Type B pancreatic cell (in vitro differentiated cells): ENCODE results near the gene ETS1. TPM values are rescaled to one million over a fixed set of nuclear protein-coding genes. Genes with fewer than 3 reads are reported as not detected.
A peak's percentile ranks its signal among the peaks of the same experiment; 100 is the strongest.

Source experiments
- DNase-seq: peaks from one replicate; pipeline ENCODE4 v3.0.0; 2021; ENCODE audit warnings: mixed read lengths; ENCODE audit not compliant: unreplicated experiment; ENCODE audit errors: extremely low spot score
- H3K27ac Mint-ChIP-seq: 2 replicates; pipeline ENCODE4 v1.8.0; 2021; ENCODE audit warnings: mild to moderate bottlenecking, mixed read lengths
- H3K27me3 Mint-ChIP-seq: 2 replicates; pipeline ENCODE4 v1.8.0; 2021; ENCODE audit warnings: mixed read lengths
- H3K36me3 Mint-ChIP-seq: 2 replicates; pipeline ENCODE4 v1.8.0; 2021; ENCODE audit warnings: mixed read lengths
- H3K4me1 Mint-ChIP-seq: one replicate; pipeline ENCODE4 v1.8.0; 2021; ENCODE audit warnings: mixed read lengths; ENCODE audit not compliant: unreplicated experiment
- H3K4me3 Mint-ChIP-seq: 2 replicates; pipeline ENCODE4 v1.8.0; 2021; ENCODE audit warnings: mild to moderate bottlenecking, mixed read lengths
- H3K9me3 Mint-ChIP-seq: 2 replicates; pipeline ENCODE4 v1.8.0; 2021; ENCODE audit warnings: mixed read lengths
- total RNA-seq: library from RNA; stranded (reverse); gene quantifications from 2 replicates; pipeline ENCODE4 v1.2.1, GENCODE V29; 2021; ENCODE audit warnings: low replicate concordance
- TF ChIP-seq, protein P1 (sequence below): fragments of 200-600 bp; sonication (generic); conservative IDR thresholded peaks from 2 replicates; pipeline ENCODE4 v1.5.0; 2021; ENCODE audit warnings: antibody characterized with exemption, mild to moderate bottlenecking

Gene ETS1
- total RNA-seq, 1 donor from 2014 or later: 40.6 TPM

GRCh38 chr11:128465946-128466705 lies 121.2 kb downstream of the ETS1 start:
- Mint-ChIP-seq H3K4me1 (peaks cover 23% of the 10 kb centered on the region), H3K4me3 (no peak overlapping the region), H3K27me3 (no peaks in the 10 kb centered on the region), H3K36me3 (peaks cover 32% of the 10 kb centered on the region), H3K27ac (no peak overlapping the region), H3K9me3 (peaks cover 4% of the 10 kb centered on the region)
- DNase-seq: no peak
- TF ChIP-seq, protein P1, sequence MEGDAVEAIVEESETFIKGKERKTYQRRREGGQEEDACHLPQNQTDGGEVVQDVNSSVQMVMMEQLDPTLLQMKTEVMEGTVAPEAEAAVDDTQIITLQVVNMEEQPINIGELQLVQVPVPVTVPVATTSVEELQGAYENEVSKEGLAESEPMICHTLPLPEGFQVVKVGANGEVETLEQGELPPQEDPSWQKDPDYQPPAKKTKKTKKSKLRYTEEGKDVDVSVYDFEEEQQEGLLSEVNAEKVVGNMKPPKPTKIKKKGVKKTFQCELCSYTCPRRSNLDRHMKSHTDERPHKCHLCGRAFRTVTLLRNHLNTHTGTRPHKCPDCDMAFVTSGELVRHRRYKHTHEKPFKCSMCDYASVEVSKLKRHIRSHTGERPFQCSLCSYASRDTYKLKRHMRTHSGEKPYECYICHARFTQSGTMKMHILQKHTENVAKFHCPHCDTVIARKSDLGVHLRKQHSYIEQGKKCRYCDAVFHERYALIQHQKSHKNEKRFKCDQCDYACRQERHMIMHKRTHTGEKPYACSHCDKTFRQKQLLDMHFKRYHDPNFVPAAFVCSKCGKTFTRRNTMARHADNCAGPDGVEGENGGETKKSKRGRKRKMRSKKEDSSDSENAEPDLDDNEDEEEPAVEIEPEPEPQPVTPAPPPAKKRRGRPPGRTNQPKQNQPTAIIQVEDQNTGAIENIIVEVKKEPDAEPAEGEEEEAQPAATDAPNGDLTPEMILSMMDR: no peak

DNA sequence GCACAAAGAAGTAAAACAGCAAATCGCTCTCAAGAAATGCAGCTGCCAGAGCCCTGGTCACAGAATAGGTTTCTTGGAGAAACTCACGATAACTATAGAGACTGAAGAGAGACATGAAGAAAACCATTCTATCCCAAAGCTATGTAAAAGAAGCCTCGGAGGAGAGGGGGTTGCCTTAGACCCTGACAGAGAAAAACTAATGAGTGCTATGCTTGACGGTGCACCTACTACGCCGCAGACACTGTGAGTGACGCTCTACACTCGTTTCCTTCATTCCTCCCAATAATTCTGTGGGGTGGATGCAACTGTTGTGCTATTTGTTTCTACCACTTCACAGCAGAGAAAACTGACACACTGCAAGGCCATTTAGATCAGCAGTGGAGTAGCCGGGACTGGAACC lies 121.8 kb downstream of the ETS1 start:
- Mint-ChIP-seq H3K27me3 (no peaks in the 10 kb centered on the region), H3K4me1 (peaks cover 23% of the 10 kb centered on the region), H3K36me3 (peaks cover 38% of the 10 kb centered on the region), H3K4me3 (no peak overlapping the region), H3K9me3 (peaks cover 4% of the 10 kb centered on the region), H3K27ac (no peak overlapping the region)
- DNase-seq: no peak
- TF ChIP-seq, protein P1: no peak

DNA sequence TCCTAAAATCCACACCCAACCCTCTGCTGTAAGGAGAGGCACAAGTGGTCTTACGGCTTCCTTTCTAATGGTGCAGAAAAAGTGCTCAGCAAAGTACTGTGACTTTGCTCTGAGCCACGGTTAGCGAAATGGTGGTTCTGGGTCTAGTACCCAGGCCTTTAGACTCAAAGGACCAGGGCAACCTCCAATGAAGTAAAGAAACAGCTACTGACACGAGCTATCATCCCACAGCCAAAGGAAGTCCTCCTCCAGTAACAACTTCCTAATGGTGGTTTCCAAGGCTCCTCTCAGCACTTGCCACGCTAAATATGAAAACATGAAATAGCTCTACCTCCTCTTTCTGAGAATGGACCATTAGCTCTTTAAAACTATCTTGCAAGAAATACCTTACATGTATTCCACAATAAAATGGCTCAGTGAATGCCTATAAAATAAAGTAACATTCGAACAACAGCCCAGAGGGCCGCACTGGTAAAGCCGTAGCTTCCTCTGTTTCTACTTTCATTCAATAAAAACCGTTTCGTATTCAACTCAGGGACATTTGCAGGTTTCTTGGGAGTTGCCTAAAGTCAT lies 122.4 kb downstream of the ETS1 start:
- peaks cover 23% of the 10 kb centered on the region for H3K4me1 Mint-ChIP-seq
- H3K4me3 Mint-ChIP-seq: no peak overlapping the region
- H3K27ac Mint-ChIP-seq: no peak overlapping the region
- H3K27me3 Mint-ChIP-seq: no peaks in the 10 kb centered on the region
- TF ChIP-seq, protein P1: no peak
- no peak for DNase-seq
- H3K9me3 Mint-ChIP-seq: peaks cover 4% of the 10 kb centered on the region
- peaks cover 39% of the 10 kb centered on the region for H3K36me3 Mint-ChIP-seq

DNA sequence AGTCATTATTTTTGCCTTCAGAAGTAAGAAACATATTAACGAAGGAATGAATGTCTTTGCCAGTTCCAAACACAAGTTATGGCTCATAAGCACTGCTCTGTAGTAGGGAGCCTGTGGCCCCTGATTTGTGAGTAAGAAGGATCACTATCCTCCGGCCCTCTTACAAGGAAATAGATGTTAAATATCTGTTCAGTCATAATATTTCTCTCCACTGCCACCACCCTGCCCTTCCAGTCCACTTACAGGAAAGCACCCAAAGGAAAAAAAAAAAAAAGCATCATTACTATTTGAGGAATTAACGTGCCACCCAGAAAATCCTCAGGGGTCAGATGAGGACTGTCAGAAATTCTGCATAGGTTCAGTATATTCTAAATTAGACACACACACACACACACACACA lies 123.4 kb downstream of the ETS1 start:
- TF ChIP-seq, protein P1: no peak
- peaks cover 4% of the 10 kb centered on the region for H3K9me3 Mint-ChIP-seq
- no peak for DNase-seq
- peaks cover 31% of the 10 kb centered on the region for H3K36me3 Mint-ChIP-seq
- H3K4me1 Mint-ChIP-seq: peaks cover 26% of the 10 kb centered on the region
- peak overlapping the region; percentile 77 for H3K27ac Mint-ChIP-seq
- H3K27me3 Mint-ChIP-seq: no peaks in the 10 kb centered on the region
- peak overlapping the region; percentile 9 for H3K4me3 Mint-ChIP-seq

DNA sequence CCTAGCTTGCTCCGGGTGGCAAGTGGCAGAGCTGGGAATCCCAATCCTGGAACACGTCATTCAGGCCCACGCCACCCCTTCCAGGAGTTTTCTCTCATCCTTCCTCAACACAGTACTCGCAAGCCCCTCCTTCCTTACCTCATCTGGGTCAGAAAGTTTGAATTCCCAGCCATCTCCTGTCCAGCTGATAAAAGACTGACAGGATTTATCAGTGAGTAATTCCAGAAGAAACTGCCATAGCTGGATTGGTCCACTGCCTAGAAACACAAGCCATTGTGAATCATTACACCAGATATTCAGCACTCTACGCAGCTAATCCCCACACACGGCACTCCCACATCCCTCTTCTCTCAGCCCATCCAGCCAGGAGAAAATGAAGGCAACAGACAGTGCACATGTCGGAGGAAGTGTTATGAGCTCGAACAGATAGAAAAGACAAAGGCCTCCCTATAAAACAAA lies 124.0 kb downstream of the ETS1 start:
- peaks cover 26% of the 10 kb centered on the region for H3K4me1 Mint-ChIP-seq
- TF ChIP-seq, protein P1: no peak

More for the DNA sequence above, 124.0 kb downstream of the ETS1 start:
- H3K4me3 Mint-ChIP-seq: no peak overlapping the region
- H3K9me3 Mint-ChIP-seq: peaks cover 4% of the 10 kb centered on the region
- H3K27ac Mint-ChIP-seq: peak overlapping the region; percentile 77
- no peak for DNase-seq
- peaks cover 31% of the 10 kb centered on the region for H3K36me3 Mint-ChIP-seq
- no peaks in the 10 kb centered on the region for H3K27me3 Mint-ChIP-seq
